ENCODE data around the gene NUDT16L1. TPM values are rescaled to one million over a fixed set of nuclear protein-coding genes. Genes with fewer than 3 reads are reported as not detected.
A peak's percentile ranks its signal among the peaks of the same experiment; 100 is the strongest.

Gene NUDT16L1
- polyA plus RNA-seq, 3 donors: 40.0 to 62.7 (median 41.1) TPM

DNA sequence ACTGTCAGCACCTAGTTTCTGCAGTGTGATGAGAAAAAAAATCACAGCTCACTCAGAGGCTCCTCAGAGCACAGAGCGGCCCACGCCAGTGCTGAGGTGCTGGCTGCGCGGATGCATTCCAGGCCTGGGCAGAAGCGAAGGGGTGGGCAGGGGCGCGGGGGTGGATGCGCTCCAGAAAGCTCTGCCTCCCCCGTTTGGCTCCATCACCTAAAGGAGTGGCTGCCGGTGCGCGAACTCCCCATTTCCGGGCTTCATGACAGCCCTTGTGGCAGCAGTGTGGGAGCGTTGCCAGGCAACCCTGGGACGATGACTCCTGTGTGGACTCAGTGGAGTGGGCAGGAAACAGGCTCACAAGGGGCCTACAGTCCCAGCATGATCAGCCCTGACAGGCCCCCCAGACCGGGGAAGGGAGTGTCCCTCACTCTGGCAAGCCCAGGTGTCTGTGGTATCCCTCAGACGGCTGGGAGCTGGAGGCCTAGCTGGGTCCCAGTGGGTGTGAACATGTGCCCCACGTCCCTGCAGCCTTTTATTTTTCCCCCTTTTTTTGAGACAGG is 32.8 kb upstream of the NUDT16L1 start:
- Mint-ChIP-seq H3K9me3 (no peaks in the 10 kb centered on the region), H3K27ac (no peak overlapping the region), H3K4me3 (no peak overlapping the region)

DNA sequence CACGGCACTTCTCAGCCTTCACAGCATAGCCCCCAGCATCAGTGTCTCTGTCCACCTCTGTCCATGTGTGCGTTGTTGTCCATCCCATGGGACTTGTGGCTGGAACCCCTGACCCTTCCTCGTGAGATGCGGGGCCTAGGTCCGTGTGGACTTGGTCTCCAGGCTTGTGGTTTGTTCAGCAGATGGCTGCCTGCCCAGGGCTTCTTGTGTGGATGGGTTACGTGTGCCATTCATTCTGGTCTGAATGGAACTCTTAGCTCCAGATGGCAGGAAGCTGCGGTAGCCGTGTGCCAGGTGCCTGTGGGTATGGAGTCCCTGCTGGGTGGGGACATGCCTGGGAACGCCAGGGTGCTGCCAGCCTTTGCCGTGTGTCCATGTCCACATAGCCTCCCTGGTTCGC is 31.7 kb upstream of the NUDT16L1 start:
- no peaks in the 10 kb centered on the region for H3K9me3 ChIP-seq (replicated peaks in 1 of 2; ENCODE audit: control insufficient read depth in 1 of 2, insufficient read depth in 1 of 2, low read length in 2 of 2)
- H4K20me1 ChIP-seq (ENCODE audit: insufficient read depth, low read length): peaks cover 33% of the 10 kb centered on the region
- intact Hi-C loops (cut with micrococcal nuclease): loop anchor here (5.0 kb wide), 1 partner anchor 34 kb away; no protein-coding TSS in a partner anchor
- H2AFZ ChIP-seq (ENCODE audit: insufficient read depth, low read depth, low read length, poor library complexity, severe bottlenecking): no peak overlapping the region
- WGBS (ENCODE audit: insufficient coverage): 18% methylated on average over 10 of the region's 11 CpGs
- H3K4me2 ChIP-seq (replicated peaks; ENCODE audit: extremely low read depth, low read length, poor library complexity, severe bottlenecking): no peak overlapping the region
- H3K27ac ChIP-seq (ENCODE audit: low read depth in 1 of 2, low read length in 2 of 2): peak overlapping the region in 1 of 2 donors; percentile 36
- H3K36me3 ChIP-seq (replicated peaks in 1 of 2; ENCODE audit: control insufficient read depth in 1 of 2, insufficient read depth in 2 of 2, low read length in 2 of 2): peaks cover 36 to 46% of the 10 kb centered on the region in 2 donors
- no peak overlapping the region for H3K4me3 ChIP-seq (replicated peaks in 1 of 3; ENCODE audit: low read depth in 2 of 3, low read length in 3 of 3)
- H3K27me3 Mint-ChIP-seq (ENCODE audit: low read depth in 3 of 3): peaks cover 0 to 2% (median 0%) of the 10 kb centered on the region in 3 donors
- no peak for DNase-seq
- TF ChIP-seq, protein P1, sequence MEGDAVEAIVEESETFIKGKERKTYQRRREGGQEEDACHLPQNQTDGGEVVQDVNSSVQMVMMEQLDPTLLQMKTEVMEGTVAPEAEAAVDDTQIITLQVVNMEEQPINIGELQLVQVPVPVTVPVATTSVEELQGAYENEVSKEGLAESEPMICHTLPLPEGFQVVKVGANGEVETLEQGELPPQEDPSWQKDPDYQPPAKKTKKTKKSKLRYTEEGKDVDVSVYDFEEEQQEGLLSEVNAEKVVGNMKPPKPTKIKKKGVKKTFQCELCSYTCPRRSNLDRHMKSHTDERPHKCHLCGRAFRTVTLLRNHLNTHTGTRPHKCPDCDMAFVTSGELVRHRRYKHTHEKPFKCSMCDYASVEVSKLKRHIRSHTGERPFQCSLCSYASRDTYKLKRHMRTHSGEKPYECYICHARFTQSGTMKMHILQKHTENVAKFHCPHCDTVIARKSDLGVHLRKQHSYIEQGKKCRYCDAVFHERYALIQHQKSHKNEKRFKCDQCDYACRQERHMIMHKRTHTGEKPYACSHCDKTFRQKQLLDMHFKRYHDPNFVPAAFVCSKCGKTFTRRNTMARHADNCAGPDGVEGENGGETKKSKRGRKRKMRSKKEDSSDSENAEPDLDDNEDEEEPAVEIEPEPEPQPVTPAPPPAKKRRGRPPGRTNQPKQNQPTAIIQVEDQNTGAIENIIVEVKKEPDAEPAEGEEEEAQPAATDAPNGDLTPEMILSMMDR (IDR thresholded peaks at IDR 0.05): no peak
- H3K36me3 Mint-ChIP-seq: peaks cover 39 to 51% of the 10 kb centered on the region in 2 donors
- H3K4me3 Mint-ChIP-seq: no peak overlapping the region
- peaks cover 43 to 55% of the 10 kb centered on the region in 2 donors for H3K4me1 ChIP-seq (ENCODE audit: control insufficient read depth in 1 of 2, insufficient read depth in 2 of 2, low read length in 2 of 2)
- no peaks in the 10 kb centered on the region for H3K27me3 ChIP-seq (ENCODE audit: control insufficient read depth in 2 of 2, insufficient read depth in 2 of 2, low read length in 2 of 2)
- peaks cover 32% of the 10 kb centered on the region for H3K79me2 ChIP-seq (ENCODE audit: insufficient read depth, low read length)
- H3K9me3 Mint-ChIP-seq: no peaks in the 10 kb centered on the region
- H3K9ac ChIP-seq (ENCODE audit: insufficient read depth, low read length, poor library complexity, severe bottlenecking): no peak overlapping the region
- peaks cover 56% of the 10 kb centered on the region for H3K4me1 Mint-ChIP-seq
- peak overlapping the region in 2 of 7 donors; percentile 15 to 56 for H3K27ac Mint-ChIP-seq

More for the DNA sequence above, 32.8 kb upstream of the NUDT16L1 start:
- peaks cover 38 to 49% of the 10 kb centered on the region in 2 donors for H3K36me3 ChIP-seq (replicated peaks in 1 of 2; ENCODE audit: control insufficient read depth in 1 of 2, insufficient read depth in 2 of 2, low read length in 2 of 2)
- peaks cover 24% of the 10 kb centered on the region for H3K79me2 ChIP-seq (ENCODE audit: insufficient read depth, low read length)
- peaks cover 36 to 47% of the 10 kb centered on the region in 2 donors for H3K4me1 ChIP-seq (ENCODE audit: control insufficient read depth in 1 of 2, insufficient read depth in 2 of 2, low read length in 2 of 2)
- Mint-ChIP-seq H3K4me1 (peaks cover 49% of the 10 kb centered on the region), H3K36me3 (peaks cover 47 to 62% of the 10 kb centered on the region in 2 donors), H3K27me3 (ENCODE audit: low read depth in 3 of 3) (peaks cover 0 to 2% (median 0%) of the 10 kb centered on the region in 3 donors)
- H3K27me3 ChIP-seq (ENCODE audit: control insufficient read depth in 2 of 2, insufficient read depth in 2 of 2, low read length in 2 of 2): no peaks in the 10 kb centered on the region
- 36% methylated on average over 18 of the region's 18 CpGs for WGBS (ENCODE audit: insufficient coverage)
- peaks cover 43% of the 10 kb centered on the region for H4K20me1 ChIP-seq (ENCODE audit: insufficient read depth, low read length)
- H2AFZ ChIP-seq (ENCODE audit: insufficient read depth, low read depth, low read length, poor library complexity, severe bottlenecking): no peak overlapping the region
- no peaks in the 10 kb centered on the region for H3K9me3 ChIP-seq (replicated peaks in 1 of 2; ENCODE audit: control insufficient read depth in 1 of 2, insufficient read depth in 1 of 2, low read length in 2 of 2)
- H3K9ac ChIP-seq (ENCODE audit: insufficient read depth, low read length, poor library complexity, severe bottlenecking): no peak overlapping the region
- TF ChIP-seq, protein P1 (IDR thresholded peaks at IDR 0.05): no peak
- DNase-seq: no peak
- H3K4me3 ChIP-seq (replicated peaks in 1 of 3; ENCODE audit: low read depth in 2 of 3, low read length in 3 of 3): no peak overlapping the region
- intact Hi-C loops (cut with micrococcal nuclease): loop anchor here (5.0 kb wide), 1 partner anchor 33 kb away; no protein-coding TSS in a partner anchor
- no peak overlapping the region for H3K4me2 ChIP-seq (replicated peaks; ENCODE audit: extremely low read depth, low read length, poor library complexity, severe bottlenecking)
- no peak overlapping the region for H3K27ac ChIP-seq (ENCODE audit: low read depth in 1 of 2, low read length in 2 of 2)
